HepG2 (cell line): Measurements from ENCODE around the gene EFL1.

Experiments
- KDM3A ChIP-seq: IDR thresholded peaks from 2 replicates; pipeline ENCODE4 v1.6.1; 2018; ENCODE audit warnings: low read depth, missing compliant biosample characterization
- KLF16 ChIP-seq, 2 experiments: sonication (generic) in 1 of 2; formaldehyde crosslinking in 1 of 2; IDR thresholded peaks; 2 replicates each; pipeline versions ENCODE4 v1.6.1 to v1.8.0; 2016 to 2023; ENCODE audit warnings: missing genetic modification reagents in 2 of 2, missing compliant biosample characterization in 1 of 2
- MAFK ChIP-seq, 2 experiments: IDR thresholded peaks in 1 of 2; conservative IDR thresholded peaks in 1 of 2; 2 replicates each; pipeline ENCODE4 v1.6.1; 2011; ENCODE audit warnings: improper control_type of control experiment in 2 of 2, low read length in 2 of 2
- POLR2A ChIP-seq, 2 experiments: IDR thresholded peaks; 2 replicates each; pipeline ENCODE4 v1.6.1; 2011; ENCODE audit warnings: low read depth in 2 of 2, low read length in 2 of 2, mild to moderate bottlenecking in 1 of 2, moderate library complexity in 1 of 2; ENCODE audit not compliant: insufficient read depth in 1 of 2
- POLR2AphosphoS5 ChIP-seq: IDR thresholded peaks from 2 replicates; pipeline ENCODE4 v1.6.1; 2012; ENCODE audit warnings: low read depth, low read length
- SRSF9 ChIP-seq: fragments of 200-400 bp; formaldehyde crosslinking; IDR thresholded peaks from 2 replicates; pipeline ENCODE4 v1.6.1; 2018; ENCODE audit warnings: borderline replicate concordance, mild to moderate bottlenecking, low read depth, low read length; ENCODE audit not compliant: insufficient read depth, poor library complexity, severe bottlenecking
- ZNF124 ChIP-seq: sonication (generic); formaldehyde crosslinking; IDR thresholded peaks from 2 replicates; pipeline ENCODE4 v1.4.0; 2020; ENCODE audit warnings: missing genetic modification reagents
- TF ChIP-seq, protein P1 (sequence below), 2 experiments: sonication (generic) in 1 of 2; formaldehyde crosslinking in 1 of 2; IDR thresholded peaks; 2 replicates each; pipeline versions ENCODE4 v1.5.1 to v1.6.1; 2011 to 2020; ENCODE audit warnings: borderline replicate concordance in 1 of 2, low read depth in 1 of 2, low read length in 1 of 2, mild to moderate bottlenecking in 1 of 2, missing genetic modification reagents in 1 of 2, moderate library complexity in 1 of 2
- TF ChIP-seq, protein P2 (sequence below), 2 experiments: fragments of 450-650 bp in 1 of 2; sonication (generic) in 1 of 2; formaldehyde crosslinking; IDR thresholded peaks; 2 replicates each; pipeline versions ENCODE4 v1.5.0 to v1.8.0; 2020 to 2022; ENCODE audit warnings: mild to moderate bottlenecking in 1 of 2, missing genetic modification reagents in 1 of 2
- TF ChIP-seq, protein P3 (sequence below): sonication (generic); formaldehyde crosslinking; IDR thresholded peaks from 2 replicates; pipeline ENCODE4 v1.5.0; 2020; ENCODE audit warnings: mild to moderate bottlenecking, missing genetic modification reagents, moderate library complexity
- TF ChIP-seq, protein P4 (sequence below): sonication (generic); formaldehyde crosslinking; IDR thresholded peaks from 2 replicates; pipeline ENCODE4 v1.9.0; 2021; ENCODE audit warnings: missing genetic modification reagents, borderline replicate concordance

DNA sequence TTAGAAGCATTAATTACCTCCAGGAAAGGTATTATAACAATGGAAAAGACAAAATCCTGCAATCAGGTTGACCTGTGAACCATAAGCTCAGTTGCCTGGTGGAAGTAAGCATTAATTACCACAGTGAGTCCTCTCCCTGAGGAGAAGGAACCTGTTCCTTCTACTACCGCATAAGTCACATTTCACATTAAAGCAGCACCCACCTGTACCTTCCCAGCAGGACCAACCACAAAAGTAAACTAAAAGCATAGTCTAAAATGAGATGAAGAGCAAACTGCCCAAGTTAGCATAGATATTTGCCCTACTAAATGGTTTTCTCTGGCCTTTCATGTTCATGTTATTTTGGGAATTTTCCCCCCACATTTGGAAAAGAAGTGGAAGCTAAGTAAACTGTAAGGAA, 78.2 kb downstream of the EFL1 start:
- TF ChIP-seq POLR2A (IDR thresholded peaks at IDR 0.05; ENCODE audit: insufficient read depth in 1 of 2, low read depth in 2 of 2, low read length in 2 of 2) (no peak), KLF16 (CRISPR knock-in tag; IDR thresholded peaks at IDR 0.05) (no peak), KDM3A (CRISPR knock-in tag) (no peak), SRSF9 (no peak), MAFK (conservative IDR thresholded peaks at IDR 0.05 in 1 of 2, IDR thresholded peaks at IDR 0.05 in 1 of 2; ENCODE audit: low read length in 2 of 2) (no peak), ZNF124 (CRISPR knock-in tag) (no peak), POLR2AphosphoS5 (no peak)
- TF ChIP-seq, protein P1, sequence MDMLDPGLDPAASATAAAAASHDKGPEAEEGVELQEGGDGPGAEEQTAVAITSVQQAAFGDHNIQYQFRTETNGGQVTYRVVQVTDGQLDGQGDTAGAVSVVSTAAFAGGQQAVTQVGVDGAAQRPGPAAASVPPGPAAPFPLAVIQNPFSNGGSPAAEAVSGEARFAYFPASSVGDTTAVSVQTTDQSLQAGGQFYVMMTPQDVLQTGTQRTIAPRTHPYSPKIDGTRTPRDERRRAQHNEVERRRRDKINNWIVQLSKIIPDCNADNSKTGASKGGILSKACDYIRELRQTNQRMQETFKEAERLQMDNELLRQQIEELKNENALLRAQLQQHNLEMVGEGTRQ (IDR thresholded peaks at IDR 0.05; ENCODE audit: low read depth, low read length), result no peak
- TF ChIP-seq, protein P1 (CRISPR knock-in tag; IDR thresholded peaks at IDR 0.05; ENCODE audit: borderline replicate concordance), result no peak
- TF ChIP-seq, protein P2, sequence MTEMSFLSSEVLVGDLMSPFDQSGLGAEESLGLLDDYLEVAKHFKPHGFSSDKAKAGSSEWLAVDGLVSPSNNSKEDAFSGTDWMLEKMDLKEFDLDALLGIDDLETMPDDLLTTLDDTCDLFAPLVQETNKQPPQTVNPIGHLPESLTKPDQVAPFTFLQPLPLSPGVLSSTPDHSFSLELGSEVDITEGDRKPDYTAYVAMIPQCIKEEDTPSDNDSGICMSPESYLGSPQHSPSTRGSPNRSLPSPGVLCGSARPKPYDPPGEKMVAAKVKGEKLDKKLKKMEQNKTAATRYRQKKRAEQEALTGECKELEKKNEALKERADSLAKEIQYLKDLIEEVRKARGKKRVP (CRISPR knock-in tag; IDR thresholded peaks at IDR 0.05), result no peak
- TF ChIP-seq, protein P3, sequence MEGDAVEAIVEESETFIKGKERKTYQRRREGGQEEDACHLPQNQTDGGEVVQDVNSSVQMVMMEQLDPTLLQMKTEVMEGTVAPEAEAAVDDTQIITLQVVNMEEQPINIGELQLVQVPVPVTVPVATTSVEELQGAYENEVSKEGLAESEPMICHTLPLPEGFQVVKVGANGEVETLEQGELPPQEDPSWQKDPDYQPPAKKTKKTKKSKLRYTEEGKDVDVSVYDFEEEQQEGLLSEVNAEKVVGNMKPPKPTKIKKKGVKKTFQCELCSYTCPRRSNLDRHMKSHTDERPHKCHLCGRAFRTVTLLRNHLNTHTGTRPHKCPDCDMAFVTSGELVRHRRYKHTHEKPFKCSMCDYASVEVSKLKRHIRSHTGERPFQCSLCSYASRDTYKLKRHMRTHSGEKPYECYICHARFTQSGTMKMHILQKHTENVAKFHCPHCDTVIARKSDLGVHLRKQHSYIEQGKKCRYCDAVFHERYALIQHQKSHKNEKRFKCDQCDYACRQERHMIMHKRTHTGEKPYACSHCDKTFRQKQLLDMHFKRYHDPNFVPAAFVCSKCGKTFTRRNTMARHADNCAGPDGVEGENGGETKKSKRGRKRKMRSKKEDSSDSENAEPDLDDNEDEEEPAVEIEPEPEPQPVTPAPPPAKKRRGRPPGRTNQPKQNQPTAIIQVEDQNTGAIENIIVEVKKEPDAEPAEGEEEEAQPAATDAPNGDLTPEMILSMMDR, result no peak
- TF ChIP-seq, protein P4, sequence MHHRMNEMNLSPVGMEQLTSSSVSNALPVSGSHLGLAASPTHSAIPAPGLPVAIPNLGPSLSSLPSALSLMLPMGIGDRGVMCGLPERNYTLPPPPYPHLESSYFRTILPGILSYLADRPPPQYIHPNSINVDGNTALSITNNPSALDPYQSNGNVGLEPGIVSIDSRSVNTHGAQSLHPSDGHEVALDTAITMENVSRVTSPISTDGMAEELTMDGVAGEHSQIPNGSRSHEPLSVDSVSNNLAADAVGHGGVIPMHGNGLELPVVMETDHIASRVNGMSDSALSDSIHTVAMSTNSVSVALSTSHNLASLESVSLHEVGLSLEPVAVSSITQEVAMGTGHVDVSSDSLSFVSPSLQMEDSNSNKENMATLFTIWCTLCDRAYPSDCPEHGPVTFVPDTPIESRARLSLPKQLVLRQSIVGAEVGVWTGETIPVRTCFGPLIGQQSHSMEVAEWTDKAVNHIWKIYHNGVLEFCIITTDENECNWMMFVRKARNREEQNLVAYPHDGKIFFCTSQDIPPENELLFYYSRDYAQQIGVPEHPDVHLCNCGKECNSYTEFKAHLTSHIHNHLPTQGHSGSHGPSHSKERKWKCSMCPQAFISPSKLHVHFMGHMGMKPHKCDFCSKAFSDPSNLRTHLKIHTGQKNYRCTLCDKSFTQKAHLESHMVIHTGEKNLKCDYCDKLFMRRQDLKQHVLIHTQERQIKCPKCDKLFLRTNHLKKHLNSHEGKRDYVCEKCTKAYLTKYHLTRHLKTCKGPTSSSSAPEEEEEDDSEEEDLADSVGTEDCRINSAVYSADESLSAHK (CRISPR knock-in tag), result no peak
